ENCODE measurements around the gene EPC1.

EPC1 gene

GRCh38 chr10:32333849-32334248, 13.1 kb downstream of the EPC1 start:
- no peak for DNase-seq

- no peak for DNase-seq
Measured at GRCh38 chr10:32332299-32332750, 14.6 kb downstream of the EPC1 start.

GRCh38 chr10:32331606-32332005, 15.4 kb downstream of the EPC1 start:
- no peak for DNase-seq

- DNase-seq = no peak
Measured at GRCh38 chr10:32330214-32330613, 16.7 kb downstream of the EPC1 start.

GRCh38 chr10:32329061-32329460, 17.9 kb downstream of the EPC1 start:
- DNase-seq = no peak

GRCh38 chr10:32328499-32328898, 18.5 kb downstream of the EPC1 start:
- DNase-seq = no peak

GRCh38 chr10:32327364-32327691, 19.6 kb downstream of the EPC1 start:
- DNase-seq = no peak

- no peak for DNase-seq
Measured at GRCh38 chr10:32326680-32327363, 20.1 kb downstream of the EPC1 start.

- no peak for DNase-seq
Measured at GRCh38 chr10:32326119-32326518, 20.8 kb downstream of the EPC1 start.

GRCh38 chr10:32323051-32323450, 23.9 kb downstream of the EPC1 start:
- DNase-seq = no peak

- no peak for DNase-seq
Measured at GRCh38 chr10:32321016-32321631, 25.8 kb downstream of the EPC1 start.

GRCh38 chr10:32318476-32318896, 28.5 kb downstream of the EPC1 start:
- no peak for DNase-seq

GRCh38 chr10:32317795-32318357, 29.1 kb downstream of the EPC1 start:
- DNase-seq = no peak

- no peak for DNase-seq
Measured at GRCh38 chr10:32315424-32315823, 31.5 kb downstream of the EPC1 start.

- DNase-seq = no peak
Measured at GRCh38 chr10:32314588-32314987, 32.4 kb downstream of the EPC1 start.

- DNase-seq = no peak
Measured at GRCh38 chr10:32308027-32308603, 38.8 kb downstream of the EPC1 start.

- DNase-seq = no peak
Measured at GRCh38 chr10:32307609-32308008, 39.3 kb downstream of the EPC1 start.

- DNase-seq = no peak
Measured at GRCh38 chr10:32299354-32299980, 47.5 kb downstream of the EPC1 start.

- DNase-seq = no peak
Measured at GRCh38 chr10:32298075-32298812, 48.7 kb downstream of the EPC1 start.

- no peak for DNase-seq
Measured at GRCh38 chr10:32295027-32295426, 51.9 kb downstream of the EPC1 start.

GRCh38 chr10:32293581-32293980, 53.4 kb downstream of the EPC1 start:
- DNase-seq = no peak

GRCh38 chr10:32279795-32280194, 67.2 kb downstream of the EPC1 start:
- no peak for DNase-seq

- DNase-seq = no peak
Measured at GRCh38 chr10:32273336-32273735, 73.6 kb downstream of the EPC1 start.

Measured in GDM1 (cell line).